ENCODE results near the gene SERPINA6.

GRCh38 chr14:94338023-94338422 is 14.9 kb upstream of the SERPINA6 start:
- TF ChIP-seq, protein P1, sequence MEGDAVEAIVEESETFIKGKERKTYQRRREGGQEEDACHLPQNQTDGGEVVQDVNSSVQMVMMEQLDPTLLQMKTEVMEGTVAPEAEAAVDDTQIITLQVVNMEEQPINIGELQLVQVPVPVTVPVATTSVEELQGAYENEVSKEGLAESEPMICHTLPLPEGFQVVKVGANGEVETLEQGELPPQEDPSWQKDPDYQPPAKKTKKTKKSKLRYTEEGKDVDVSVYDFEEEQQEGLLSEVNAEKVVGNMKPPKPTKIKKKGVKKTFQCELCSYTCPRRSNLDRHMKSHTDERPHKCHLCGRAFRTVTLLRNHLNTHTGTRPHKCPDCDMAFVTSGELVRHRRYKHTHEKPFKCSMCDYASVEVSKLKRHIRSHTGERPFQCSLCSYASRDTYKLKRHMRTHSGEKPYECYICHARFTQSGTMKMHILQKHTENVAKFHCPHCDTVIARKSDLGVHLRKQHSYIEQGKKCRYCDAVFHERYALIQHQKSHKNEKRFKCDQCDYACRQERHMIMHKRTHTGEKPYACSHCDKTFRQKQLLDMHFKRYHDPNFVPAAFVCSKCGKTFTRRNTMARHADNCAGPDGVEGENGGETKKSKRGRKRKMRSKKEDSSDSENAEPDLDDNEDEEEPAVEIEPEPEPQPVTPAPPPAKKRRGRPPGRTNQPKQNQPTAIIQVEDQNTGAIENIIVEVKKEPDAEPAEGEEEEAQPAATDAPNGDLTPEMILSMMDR (conservative IDR thresholded peaks at IDR 0.05 in 1 of 2, IDR thresholded peaks at IDR 0.05 in 1 of 2; ENCODE audit: low read depth in 1 of 2, low read length in 2 of 2), result no peak
- no peak for TF ChIP-seq EZH2 (IDR thresholded peaks at IDR 0.05; ENCODE audit: low read length, missing control alignments)
